Neural crest cell (in vitro differentiated cells): ENCODE measurements around the gene GAB2. TPM values are rescaled to one million over a fixed set of nuclear protein-coding genes. Genes with fewer than 3 reads are reported as not detected.
A peak's percentile ranks its signal among the peaks of the same experiment; 100 is the strongest.

Experiments used
- DNase-seq: peaks from one replicate; pipeline ENCODE4 v3.0.0; 2021; ENCODE audit warnings: low read depth, mixed read lengths, low spot score
- H3K27ac Mint-ChIP-seq: one replicate; pipeline ENCODE4 v1.8.0; 2021; ENCODE audit warnings: mild to moderate bottlenecking, mixed read lengths; ENCODE audit not compliant: unreplicated experiment
- H3K27me3 Mint-ChIP-seq: 2 replicates; pipeline ENCODE4 v1.8.0; 2021; ENCODE audit warnings: low read depth, mild to moderate bottlenecking, mixed read lengths
- H3K36me3 Mint-ChIP-seq: 2 replicates; pipeline ENCODE4 v1.8.0; 2021; ENCODE audit warnings: low read depth, mild to moderate bottlenecking, mixed read lengths
- H3K4me1 Mint-ChIP-seq: 2 replicates; pipeline ENCODE4 v1.8.0; 2021; ENCODE audit warnings: mixed read lengths
- H3K4me3 Mint-ChIP-seq: one replicate; pipeline ENCODE4 v1.8.0; 2021; ENCODE audit warnings: mild to moderate bottlenecking, mixed read lengths
- H3K9me3 Mint-ChIP-seq: 2 replicates; pipeline ENCODE4 v1.8.0; 2021; ENCODE audit warnings: mixed read lengths
- CTCF ChIP-seq: fragments of 200-600 bp; sonication (generic); conservative IDR thresholded peaks from 2 replicates; pipeline ENCODE4 v1.5.0; 2021; ENCODE audit warnings: antibody characterized with exemption, mild to moderate bottlenecking
- total RNA-seq: library from RNA; stranded (reverse); gene quantifications from 2 replicates; pipeline ENCODE4 v1.2.1, GENCODE V29; 2021

GAB2 gene
- total RNA-seq, 1 donor from 2014 or later, result 27.9 TPM

GRCh38 chr11:78372114-78372768 is 45.4 kb downstream of the GAB2 start:
- TF ChIP-seq CTCF, result no peak
- Mint-ChIP-seq H3K4me1 (peaks cover 16% of the 10 kb centered on the region), H3K9me3 (no peaks in the 10 kb centered on the region), H3K4me3 (no peak overlapping the region), H3K27ac (no peak overlapping the region), H3K27me3 (no peaks in the 10 kb centered on the region), H3K36me3 (no peaks in the 10 kb centered on the region)
- DNase-seq, result no peak

GRCh38 chr11:78371221-78371891 is 46.3 kb downstream of the GAB2 start:
- Mint-ChIP-seq H3K9me3 (no peaks in the 10 kb centered on the region), H3K36me3 (no peaks in the 10 kb centered on the region), H3K4me3 (no peak overlapping the region), H3K27me3 (no peaks in the 10 kb centered on the region), H3K4me1 (peaks cover 16% of the 10 kb centered on the region), H3K27ac (no peak overlapping the region)
- DNase-seq, result no peak
- TF ChIP-seq CTCF, result no peak

GRCh38 chr11:78370406-78371172 is 47.0 kb downstream of the GAB2 start:
- H3K36me3 Mint-ChIP-seq, result no peaks in the 10 kb centered on the region
- peaks cover 19% of the 10 kb centered on the region for H3K4me1 Mint-ChIP-seq
- no peak overlapping the region for H3K27ac Mint-ChIP-seq
- DNase-seq, result no peak
- H3K4me3 Mint-ChIP-seq, result no peak overlapping the region
- H3K27me3 Mint-ChIP-seq, result no peaks in the 10 kb centered on the region
- no peaks in the 10 kb centered on the region for H3K9me3 Mint-ChIP-seq
- no peak for TF ChIP-seq CTCF

- Mint-ChIP-seq H3K27me3 (no peaks in the 10 kb centered on the region), H3K9me3 (no peaks in the 10 kb centered on the region), H3K27ac (peak overlapping the region; percentile 50), H3K36me3 (no peaks in the 10 kb centered on the region), H3K4me3 (no peak overlapping the region), H3K4me1 (peaks cover 11% of the 10 kb centered on the region)
- TF ChIP-seq CTCF, result no peak
- no peak for DNase-seq
Measured at GRCh38 chr11:78365381-78365792, 52.2 kb downstream of the GAB2 start.

GRCh38 chr11:78364128-78364751 is 53.4 kb downstream of the GAB2 start:
- no peak for TF ChIP-seq CTCF
- no peak overlapping the region for H3K4me3 Mint-ChIP-seq
- H3K9me3 Mint-ChIP-seq, result no peaks in the 10 kb centered on the region
- peaks cover 11% of the 10 kb centered on the region for H3K4me1 Mint-ChIP-seq
- H3K27me3 Mint-ChIP-seq, result no peaks in the 10 kb centered on the region
- H3K36me3 Mint-ChIP-seq, result no peaks in the 10 kb centered on the region
- H3K27ac Mint-ChIP-seq, result no peak overlapping the region
- DNase-seq, result no peak
